ENCODE results near the gene ATP12A.
"Not testable (repeated sequence)": the region's sequence is repeated elsewhere in the genome, so short reads cannot be mapped to it uniquely, and the experiment has no call there.

Gene ATP12A

DNA sequence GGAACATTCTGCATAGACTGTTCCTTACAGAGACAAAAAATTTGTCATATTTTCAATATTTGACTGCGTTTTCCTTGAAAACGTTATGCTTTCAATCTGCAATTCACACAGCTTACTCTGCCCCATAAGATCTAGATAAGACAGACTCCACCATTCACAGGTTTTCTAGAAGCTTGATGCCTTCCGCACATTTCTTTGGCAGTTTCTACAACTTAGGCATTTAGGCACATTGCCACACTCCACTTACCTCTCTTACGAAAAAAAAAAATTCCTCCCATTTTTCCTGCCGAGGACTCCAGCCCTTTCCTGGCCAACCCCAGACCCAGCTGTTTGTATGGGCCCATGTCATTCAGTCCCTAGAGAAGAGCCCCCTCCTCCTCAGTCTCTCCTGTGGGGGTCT lies 11.2 kb downstream of the ATP12A start:
- no peak for DNase-seq

DNA sequence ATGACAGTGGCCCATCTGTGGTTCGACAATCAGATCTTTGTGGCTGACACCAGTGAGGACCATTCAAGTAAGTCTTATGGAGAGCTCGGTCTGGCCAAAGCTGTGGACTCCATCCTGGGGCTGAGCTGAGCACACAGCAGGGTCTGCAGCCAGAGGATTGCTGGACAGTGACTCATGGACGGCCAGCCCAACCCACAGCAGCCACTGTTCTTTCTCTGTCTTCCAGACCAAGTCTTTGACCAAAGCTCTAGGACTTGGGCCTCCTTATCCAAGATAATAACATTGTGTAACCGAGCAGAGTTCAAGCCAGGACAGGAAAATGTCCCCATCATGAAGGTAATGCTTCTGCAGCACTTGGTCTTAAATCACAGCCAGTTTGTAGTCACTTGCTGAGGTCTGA lies 12.4 kb downstream of the ATP12A start:
- no peak for DNase-seq

DNA sequence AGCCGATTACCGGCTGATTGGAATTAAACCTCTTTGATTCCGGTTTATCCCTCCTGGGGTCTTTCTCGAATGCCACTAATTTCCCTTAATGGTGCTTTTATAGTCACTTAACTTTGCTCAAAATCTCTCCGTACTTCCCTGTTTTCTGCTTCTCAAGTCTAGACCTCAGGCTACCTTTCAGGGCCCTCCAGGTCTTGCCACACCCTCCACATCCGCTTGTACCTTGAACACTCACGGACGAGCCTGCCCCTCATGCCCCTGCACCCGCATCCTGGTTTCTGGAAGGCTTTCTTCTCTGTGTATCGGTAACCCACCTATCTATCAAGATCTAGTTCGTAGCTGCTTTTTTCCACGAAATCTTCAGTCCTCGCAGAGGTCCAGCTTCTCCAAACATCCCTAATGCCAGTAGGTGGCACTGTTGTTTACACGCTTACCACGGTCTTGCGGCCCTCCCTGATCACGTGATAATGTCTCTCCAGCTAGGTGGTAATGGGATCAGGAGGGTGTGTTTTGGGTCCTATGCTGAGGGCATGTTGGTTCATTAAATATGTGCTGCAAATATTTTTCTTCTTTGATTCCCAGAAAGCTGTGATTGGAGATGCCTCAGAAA lies 13.8 kb downstream of the ATP12A start:
- peak; percentile 28 for DNase-seq

DNA sequence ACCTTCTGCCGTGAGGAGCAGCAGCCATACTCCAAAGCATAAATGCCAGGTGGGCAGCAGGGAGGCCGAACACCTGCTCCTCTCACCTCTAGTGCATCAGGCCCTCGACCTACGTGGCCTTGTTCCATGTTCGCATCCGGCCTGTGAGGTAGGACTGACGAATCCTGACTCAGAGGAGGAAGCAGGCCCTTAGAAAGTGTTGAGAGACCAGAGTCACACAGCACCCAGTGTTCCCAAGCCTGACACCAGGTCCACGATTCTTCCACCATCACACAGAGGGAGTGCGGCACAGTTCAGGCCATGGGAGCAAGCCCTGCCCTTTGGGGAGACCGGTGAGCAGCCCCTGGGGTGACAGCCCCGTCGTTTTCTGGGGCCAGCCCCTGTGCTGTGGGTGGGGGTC lies 14.7 kb downstream of the ATP12A start:
- DNase-seq: no peak

DNA sequence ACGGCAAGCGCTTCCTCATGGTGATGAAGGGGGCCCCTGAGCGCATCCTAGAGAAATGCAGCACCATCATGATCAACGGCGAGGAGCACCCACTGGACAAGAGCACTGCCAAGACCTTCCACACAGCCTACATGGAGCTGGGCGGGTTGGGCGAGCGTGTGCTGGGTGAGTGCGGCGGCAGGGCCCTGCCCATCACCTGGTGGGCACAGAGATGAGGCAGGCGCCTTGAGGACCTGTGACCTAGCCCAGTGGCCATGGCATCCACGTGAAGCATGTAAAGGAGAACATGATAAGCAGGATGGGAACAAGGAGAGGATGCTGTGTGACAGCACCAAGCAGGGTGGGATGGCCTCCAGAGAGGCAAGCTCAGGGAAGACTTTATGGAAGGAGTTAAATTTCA lies 18.5 kb downstream of the ATP12A start:
- DNase-seq: no peak

DNA sequence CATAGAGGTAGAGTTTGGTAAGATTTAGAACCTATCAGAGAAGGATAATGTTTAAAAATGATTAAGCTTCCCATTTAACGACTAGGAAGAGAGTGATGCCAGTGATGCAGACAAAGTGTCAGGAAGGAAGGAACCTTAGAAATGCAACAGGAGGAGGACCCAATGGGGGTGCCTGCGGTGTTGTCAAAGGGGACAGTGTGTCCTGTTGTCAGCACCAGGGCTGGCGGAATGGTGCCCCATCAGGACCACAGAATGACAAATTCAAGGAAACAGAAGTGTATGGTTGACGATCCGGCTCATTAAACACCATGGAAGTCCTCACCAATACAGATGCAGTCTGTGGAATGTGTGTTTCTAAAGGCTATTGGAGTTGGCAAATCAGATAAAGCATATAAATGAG lies 19.3 kb downstream of the ATP12A start:
- no peak for DNase-seq

DNA sequence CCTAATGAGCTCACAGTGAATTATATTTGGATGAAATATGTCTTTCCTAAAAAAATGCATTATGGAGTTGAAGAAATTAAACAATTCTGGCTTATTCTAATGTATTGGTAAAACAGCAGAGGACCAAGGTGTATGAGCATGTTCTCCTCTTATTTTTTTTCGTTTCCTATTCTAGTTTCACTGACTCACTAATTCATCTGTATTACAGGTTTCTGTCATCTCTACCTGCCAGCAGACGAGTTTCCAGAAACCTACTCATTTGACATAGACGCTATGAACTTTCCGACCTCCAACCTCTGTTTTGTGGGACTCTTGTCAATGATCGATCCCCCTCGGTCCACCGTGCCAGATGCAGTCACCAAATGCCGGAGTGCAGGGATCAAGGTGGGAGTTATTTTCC lies 20.3 kb downstream of the ATP12A start:
- no peak for DNase-seq

DNA sequence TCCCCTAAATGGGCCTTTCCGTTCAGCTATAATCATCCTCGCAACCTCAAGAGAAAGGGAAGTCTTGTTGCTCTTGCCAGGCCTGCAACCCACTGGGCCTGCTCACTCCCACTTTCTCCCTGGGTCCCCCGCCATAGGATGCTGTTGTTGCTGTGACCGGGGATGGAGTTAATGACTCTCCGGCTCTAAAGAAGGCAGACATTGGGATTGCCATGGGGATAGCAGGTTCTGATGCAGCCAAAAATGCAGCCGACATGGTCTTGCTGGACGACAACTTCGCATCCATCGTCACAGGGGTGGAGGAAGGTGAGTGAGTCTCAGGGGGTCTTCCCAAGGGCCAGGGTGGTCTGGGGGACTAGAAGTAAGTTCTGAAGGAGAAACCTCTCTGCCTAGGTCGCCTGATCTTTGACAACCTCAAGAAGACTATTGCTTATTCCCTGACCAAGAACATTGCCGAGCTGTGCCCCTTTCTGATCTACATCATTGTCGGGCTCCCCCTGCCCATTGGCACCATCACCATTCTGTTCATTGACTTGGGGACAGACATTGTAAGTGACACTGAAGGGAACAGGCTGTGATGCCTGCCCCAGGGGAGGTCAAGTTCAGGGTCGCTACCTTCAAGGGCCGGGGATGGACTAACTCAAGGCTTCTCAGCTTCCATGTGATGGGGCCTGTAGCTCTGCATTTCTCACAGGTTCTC lies 26.8 kb downstream of the ATP12A start:
- DNase-seq: no peak

DNA sequence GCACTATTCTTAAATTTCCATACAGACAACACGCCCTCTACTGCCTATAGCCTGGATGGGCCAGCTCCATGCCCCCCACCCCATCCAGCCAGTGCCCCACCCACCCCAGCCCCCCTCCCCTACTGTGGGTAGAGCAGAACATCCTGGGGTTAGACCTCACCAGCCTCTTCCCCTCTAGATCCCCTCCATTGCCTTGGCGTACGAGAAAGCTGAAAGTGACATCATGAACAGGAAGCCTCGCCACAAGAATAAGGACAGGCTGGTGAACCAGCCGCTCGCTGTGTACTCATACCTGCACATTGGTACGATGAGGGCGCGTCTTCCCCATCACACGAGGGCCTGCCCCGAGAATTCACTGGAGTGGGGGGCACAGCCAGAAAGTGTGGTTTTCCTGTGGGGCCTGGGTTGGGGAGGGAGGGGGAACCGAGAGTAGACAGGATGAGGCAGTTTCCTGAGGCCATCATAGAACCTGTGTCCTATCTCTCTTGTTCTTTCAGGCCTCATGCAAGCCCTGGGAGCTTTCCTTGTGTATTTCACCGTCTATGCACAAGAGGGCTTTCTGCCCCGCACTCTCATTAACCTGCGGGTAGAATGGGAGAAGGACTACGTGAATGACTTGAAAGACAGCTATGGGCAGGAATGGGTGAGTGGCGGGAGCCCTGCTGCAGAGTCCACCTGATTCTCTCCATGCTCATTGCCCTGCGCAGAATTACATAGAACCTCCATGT lies 29.1 kb downstream of the ATP12A start:
- DNase-seq: no peak

DNA sequence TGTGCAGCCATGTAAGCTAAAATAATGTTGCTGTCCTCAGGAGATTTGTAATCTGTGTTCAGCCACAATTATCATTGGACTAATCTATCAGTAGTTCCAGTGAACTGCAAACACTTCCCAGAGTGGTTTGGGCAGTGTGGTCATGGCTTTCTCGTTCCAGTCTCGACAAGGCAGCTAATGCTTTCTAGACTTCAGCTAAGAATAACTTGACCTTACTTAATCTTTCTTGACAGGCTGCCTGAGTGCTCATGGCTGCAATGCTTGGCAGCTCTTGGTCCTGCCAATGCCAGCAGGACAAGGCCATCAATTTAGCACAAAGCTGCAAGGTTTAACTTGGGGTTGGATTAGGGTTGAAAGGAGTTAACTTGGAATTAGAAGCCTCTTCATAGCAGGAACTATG lies 32.8 kb downstream of the ATP12A start:
- DNase-seq: no peak

DNA sequence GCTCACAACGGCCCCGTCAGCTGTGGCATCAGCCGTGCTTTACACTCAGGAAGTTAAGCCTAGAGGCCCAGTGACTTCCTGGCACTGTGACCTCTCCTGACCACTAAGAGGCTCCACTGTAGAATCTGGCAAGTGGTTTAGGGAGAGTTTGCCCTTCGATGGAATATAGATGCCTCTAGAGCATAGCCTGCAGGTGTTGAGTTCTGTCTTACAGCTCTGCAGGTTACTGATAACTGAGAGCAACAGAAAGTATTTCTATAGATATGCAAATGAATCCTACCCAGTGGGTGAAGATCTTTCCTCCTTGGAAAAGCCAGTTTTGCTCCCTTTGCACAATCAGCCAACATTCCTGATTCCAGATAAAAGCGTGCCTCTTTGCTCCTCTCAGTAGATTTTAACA lies 35.8 kb downstream of the ATP12A start:
- DNase-seq: no peak

DNA sequence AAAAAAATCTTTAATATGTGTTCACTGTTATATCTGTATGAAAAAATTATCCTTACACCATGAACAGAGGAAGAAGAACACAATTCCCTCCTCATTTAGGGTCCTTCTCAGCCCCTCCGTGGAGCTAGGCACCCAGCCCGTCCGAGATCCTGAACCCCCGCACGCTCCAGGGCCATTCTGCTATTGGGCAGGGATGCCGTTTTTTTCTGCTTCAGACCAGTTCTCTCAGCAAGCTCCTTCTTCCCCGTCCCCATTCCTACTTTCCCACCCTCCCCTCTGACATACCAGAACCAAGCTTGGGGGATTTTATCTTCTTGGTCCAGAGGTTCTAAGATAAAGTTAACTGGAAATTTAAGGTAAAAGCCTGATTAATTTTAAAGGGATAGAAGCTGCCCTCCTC lies 36.2 kb downstream of the ATP12A start:
- no peak for DNase-seq

DNA sequence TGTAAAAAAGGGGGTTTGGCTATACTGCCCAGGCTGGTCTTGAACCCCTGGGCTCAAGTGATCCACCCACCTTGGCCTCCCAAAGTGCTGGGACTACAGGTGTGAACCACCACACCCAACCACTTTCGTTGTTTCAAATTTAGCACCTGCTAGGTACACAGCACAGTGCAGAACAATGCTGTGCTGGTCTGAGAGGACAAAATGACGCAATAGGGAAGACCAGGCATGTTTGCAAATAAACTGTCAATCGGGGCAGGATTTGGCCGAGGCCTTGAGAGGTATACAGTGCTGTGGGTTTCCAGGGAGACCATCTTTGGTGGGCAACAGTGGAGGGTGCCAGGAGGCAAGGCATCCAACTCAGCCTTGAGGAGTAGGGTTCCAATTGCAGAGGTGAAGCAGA lies 37.0 kb downstream of the ATP12A start:
- no peak for DNase-seq

DNA sequence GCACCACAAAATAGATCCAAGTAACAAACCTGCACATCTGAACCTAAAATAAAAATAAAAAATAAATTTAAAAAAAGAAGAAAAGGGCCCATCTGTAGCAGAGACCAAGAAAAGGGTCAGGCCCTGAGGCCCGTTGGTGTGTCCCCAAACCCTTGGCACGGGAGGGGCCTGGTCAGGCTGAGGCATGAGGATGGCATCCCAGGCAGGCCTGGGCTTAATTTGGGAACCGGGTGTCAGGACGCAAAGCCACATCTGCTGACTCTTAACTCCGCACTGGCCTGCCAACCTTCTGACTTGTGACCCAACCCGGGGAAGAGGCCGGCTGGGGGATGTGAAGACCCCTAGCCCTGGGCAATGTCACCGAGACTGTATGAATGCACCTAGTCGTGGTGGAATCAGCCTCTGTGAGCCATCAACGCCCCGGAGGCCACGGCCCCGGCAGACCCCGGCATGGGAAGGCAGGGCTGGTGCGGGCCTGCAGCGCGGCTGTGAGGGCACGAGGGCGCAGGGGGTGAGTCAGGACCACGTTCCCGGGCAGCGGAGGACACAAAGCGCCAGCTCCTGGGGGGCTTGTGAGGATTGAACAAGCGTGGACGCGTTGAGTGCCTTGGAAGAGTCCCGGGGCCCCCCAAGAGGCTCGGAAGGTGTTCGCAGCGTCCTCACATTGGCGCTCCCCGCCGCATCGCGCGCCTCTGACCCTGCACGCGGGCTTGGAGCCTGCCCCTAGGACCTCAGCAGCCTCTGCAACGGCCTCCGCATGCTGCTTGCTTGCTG lies 38.2 kb downstream of the ATP12A start:
- no peak for DNase-seq

DNA sequence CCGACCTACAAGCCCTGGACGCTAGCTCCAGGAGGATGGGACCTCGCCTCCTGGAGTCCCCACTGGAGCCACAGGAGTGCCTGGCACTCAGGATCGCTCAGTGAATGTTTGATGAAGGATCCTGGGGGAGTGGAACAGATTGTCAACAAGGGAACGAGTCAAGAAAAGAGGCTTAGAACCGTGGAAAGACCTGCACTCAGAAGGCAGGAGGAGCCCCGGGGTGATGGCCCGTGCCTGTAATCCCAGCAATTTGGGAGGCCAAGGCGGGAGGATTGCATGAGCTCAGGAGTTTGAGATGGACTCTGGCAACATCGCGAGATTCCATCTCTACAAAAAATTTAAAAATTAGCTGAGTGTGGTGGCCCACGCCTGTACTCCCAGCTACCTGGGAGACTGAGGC lies 38.9 kb downstream of the ATP12A start:
- DNase-seq: no peak

DNA sequence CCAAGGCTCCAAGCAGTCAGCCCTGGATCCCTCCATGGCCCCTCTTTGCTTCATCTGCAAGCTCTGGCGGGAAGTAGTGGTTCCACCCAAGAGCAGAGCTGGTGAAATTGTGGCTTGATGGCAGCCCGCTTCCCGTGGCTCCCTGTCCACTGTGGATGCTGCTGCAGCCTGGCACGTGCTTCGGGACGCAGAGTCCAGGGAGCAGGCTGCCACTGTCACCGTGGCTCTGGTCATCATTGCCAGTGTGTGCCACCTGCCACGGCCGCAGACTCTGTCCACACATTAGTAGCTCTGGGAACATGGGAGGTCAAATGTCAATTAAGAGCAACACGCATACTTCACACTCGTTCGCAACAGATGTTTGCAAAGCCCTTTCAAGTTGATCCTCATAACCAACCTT lies 43.0 kb downstream of the ATP12A start:
- no peak for DNase-seq

DNA sequence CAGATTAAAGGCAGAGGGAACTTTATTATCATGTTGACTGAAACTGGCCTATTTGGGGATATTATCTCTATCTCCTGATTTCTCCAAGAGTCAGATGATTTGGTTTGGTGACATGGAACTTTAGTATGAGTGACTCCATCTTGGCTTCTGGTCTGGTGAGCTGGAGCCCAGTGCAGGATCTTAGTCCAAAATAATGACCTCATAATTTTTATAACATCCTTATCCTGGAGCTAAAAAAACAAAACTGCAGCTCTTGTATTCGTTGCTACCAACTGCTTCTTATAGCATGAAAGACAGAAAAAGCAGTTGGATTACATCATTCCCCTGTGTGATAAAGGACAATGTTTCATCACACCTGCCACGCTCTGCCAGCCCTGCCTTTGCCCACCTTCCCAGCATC lies 44.5 kb downstream of the ATP12A start:
- no peak for DNase-seq

DNA sequence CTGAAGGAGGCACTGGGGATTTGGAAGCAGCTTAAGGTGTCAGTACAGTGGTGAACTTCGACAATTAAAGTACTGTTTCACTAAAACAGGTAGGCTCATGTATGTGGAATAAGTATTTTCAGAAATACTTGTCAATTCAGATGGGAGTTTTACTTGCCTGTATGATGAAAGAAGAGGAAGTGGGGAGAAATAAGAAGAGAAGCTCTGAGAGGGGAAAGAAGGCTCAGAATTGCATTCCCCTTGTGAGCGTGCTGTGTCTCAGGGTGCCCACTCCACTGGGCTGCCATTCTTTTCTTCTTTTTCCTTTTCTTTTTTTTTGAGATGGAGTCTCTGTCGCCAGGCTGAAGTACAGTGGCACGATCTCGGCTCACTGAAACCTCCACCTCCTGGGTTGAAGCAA lies 45.2 kb downstream of the ATP12A start:
- DNase-seq: no peak

DNA sequence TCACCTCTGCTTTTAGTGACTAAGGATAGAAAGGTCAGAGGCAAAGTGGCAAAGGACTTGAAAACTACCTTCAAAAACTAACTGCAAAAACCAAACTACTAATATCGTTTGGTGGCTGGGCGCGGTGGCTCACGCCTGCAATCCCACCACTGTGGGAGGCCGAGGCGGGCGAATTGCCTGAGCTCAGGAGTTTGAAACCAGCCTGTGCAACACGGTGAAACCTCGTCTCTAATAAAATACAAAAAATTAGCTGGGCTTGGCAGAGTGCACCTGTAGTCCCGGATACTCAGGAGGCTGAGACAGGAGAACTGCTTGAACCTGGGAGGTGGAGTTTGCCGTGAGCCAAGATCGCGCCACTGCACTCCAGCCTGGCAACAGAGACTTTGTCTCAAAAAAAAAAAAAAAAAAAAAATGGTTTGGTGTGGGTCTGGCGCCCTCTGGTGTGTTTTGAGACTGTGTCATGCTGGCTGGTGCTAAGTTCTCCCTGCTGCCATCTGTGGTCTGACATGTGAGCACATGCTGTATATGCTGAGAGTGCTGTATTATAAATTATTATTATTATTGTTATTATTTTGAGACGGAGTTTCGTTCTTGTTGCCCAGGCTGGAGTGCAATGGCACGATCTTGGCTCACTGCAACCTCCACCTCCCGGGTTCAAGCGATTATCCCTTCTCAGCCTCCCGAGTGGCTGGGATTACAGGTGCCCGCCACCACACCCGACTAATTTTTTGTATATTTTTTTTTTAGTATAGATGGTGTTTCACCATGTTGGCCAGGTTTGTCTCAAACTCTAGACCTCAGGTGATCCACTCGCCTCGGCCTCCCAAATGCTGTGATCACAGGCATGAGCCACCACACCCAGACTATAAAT lies 47.8 kb downstream of the ATP12A start:
- DNase-seq: peak; percentile 38

DNA sequence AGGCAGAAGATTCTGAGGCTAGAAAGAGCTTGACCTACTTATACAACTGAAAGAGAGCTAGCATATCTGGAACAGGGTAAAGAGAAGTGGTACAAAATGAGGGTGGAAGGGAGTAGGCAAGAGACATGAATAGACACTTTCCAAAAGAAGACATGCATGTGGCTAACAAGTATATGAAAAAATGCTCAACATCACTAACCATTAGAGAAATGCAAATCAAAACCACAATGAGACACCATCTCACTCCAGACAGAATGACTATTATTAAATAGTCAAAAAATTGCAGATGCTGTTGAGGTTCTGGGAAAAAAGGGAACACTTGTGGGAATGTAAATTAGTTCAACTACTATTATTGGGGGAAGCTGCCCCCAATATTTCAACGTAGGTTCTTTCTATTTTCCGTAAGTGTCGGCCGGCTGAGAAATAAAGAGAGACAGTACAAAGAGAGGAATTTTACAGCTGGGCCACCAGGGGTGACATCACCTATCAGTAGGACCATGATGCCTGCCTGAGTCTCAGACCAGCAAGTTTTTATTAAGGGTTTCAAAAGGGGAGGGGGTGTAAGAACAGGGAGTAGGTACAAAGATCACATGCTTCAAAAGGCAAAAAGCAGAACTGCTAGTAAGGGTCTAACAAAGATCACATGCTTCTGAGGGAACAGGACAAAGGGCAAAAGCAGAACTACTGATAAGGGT lies 50.8 kb downstream of the ATP12A start:
- DNase-seq: not testable (repeated sequence)

DNA sequence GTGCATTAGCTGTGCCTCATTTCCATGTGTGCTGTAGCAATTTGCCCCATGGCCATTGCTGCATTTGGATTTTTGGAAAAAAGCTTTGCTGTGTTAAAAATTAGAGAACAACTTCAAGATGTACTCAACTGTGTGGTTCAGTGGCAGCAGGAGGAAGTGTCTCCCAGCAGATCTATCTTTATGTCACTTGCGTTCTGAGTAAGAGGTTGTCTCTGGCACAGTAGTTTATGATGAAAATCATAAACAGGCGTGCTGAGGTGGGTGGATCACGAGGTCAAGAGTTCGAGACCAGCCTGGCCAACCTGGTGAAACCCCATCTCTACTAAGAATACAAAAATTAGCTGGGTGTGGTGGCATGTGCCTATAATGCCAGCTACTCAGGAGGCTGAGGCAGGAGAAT lies 54.7 kb downstream of the ATP12A start:
- no peak for DNase-seq

DNA sequence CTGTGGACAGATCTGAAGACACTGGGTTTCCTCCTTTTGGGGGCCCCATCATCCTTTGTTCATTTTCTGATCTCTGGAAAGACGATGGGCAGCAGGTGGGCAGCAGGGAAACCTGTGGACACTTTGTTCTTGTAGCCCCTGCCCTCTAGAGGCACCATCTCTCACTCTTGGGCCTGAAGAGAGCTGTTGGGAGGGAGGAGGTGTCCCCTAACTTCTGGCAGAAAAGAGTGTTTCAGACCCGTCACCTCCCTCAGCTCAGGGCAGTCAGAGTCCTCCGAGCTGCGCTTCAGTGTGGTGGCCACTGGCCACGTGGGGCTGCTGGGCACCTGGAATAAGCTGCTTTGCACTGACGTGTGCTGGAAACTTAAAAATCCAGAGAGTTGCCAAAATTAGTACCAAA lies 56.8 kb downstream of the ATP12A start:
- no peak for DNase-seq
